ENCODE results near the gene RTEL1. TPM values are rescaled to one million over a fixed set of nuclear protein-coding genes. Genes with fewer than 3 reads are reported as not detected.

The RTEL1 gene
- total RNA-seq, 1 donor from 2014 or later = 20.2 TPM

DNA sequence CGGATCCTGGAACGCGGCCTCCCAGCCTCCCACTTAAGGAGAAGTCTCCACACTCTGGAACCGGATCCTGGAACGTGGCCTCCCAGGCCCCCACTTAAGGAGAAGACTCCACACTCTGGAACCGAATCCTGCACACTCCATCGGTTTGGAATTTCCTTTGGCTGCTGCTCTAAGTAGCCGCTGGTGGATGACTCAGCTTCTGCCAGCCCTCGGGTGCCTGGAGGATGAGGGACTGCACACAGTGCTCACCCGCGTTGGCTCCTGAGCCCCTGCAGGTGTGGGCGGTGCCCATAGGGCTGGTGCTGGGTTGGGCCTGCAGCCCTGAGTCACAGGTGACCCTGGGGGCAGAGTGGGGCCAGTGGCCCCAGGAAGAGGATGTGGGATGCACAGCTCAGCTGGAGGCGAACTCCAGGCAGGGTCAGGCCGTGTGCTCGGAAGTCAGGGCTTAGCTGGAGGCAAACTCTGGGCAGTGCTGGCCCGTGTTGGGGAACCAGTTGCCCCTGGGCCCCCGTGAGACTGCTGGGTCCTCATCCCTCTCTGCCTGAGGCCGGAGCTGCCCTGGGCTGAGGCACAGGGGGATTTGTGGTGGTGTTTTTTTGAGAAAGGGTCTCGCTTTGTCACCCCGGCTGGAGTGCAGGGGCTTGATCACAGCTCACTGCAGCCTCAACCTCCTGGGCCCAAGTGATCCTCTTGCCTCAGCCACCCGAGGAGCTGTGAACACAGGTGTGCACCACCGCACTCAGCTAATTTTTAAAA lies 24.4 kb downstream of the RTEL1 start:
- peaks cover 3% of the 10 kb centered on the region for H3K4me1 Mint-ChIP-seq (ENCODE audit: unreplicated experiment)
- H3K27ac Mint-ChIP-seq (ENCODE audit: unreplicated experiment) = no peak overlapping the region
- no peak for DNase-seq (ENCODE audit: low spot score)
- H3K27me3 Mint-ChIP-seq (ENCODE audit: unreplicated experiment) = peaks cover 5% of the 10 kb centered on the region
- TF ChIP-seq, protein P1, sequence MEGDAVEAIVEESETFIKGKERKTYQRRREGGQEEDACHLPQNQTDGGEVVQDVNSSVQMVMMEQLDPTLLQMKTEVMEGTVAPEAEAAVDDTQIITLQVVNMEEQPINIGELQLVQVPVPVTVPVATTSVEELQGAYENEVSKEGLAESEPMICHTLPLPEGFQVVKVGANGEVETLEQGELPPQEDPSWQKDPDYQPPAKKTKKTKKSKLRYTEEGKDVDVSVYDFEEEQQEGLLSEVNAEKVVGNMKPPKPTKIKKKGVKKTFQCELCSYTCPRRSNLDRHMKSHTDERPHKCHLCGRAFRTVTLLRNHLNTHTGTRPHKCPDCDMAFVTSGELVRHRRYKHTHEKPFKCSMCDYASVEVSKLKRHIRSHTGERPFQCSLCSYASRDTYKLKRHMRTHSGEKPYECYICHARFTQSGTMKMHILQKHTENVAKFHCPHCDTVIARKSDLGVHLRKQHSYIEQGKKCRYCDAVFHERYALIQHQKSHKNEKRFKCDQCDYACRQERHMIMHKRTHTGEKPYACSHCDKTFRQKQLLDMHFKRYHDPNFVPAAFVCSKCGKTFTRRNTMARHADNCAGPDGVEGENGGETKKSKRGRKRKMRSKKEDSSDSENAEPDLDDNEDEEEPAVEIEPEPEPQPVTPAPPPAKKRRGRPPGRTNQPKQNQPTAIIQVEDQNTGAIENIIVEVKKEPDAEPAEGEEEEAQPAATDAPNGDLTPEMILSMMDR (IDR thresholded peaks at IDR 0.05; ENCODE audit: unreplicated experiment) = no peak
- H3K9me3 Mint-ChIP-seq (ENCODE audit: unreplicated experiment) = no peaks in the 10 kb centered on the region
- H3K4me3 Mint-ChIP-seq (ENCODE audit: unreplicated experiment) = no peak overlapping the region
- H3K36me3 Mint-ChIP-seq (ENCODE audit: low read depth, unreplicated experiment) = peaks cover 7% of the 10 kb centered on the region

DNA sequence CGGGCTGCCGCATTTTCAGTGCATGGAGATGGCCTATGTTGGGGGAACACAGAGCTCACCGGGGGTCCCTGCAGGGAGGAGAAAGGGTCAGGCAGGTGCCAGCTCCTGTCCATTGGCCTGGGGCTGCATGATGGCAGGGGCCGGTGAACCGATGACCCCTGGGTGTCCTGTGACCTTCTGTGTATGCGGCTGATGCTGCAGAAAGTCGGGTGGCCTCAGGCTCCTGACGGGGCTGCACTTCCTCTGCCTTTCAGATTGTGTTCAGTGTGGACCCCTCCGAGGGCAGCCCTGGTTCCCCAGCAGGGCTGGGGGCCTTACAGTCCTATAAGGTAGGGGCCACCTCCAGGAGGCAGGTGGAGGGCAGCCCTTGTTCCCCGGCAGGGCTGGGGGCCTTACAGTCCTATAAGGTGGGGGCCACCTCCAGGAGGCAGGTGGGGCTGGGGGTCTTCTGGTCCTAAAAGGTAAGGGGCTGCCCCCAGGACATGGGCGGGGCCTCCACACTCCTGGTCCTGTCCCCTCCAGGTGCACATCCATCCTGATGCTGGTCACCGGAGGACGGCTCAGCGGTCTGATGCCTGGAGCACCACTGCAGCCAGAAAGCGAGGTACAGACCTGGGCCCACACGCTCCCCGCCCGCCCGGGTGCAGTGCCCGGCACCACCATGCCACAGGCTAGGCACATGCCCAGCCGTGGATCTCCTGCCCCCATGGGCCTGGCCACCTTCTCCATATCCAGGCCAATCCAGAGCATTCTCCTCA lies 27.3 kb downstream of the RTEL1 start:
- no peak for DNase-seq (ENCODE audit: low spot score)
- H3K27me3 Mint-ChIP-seq (ENCODE audit: unreplicated experiment) = peaks cover 7% of the 10 kb centered on the region

DNA sequence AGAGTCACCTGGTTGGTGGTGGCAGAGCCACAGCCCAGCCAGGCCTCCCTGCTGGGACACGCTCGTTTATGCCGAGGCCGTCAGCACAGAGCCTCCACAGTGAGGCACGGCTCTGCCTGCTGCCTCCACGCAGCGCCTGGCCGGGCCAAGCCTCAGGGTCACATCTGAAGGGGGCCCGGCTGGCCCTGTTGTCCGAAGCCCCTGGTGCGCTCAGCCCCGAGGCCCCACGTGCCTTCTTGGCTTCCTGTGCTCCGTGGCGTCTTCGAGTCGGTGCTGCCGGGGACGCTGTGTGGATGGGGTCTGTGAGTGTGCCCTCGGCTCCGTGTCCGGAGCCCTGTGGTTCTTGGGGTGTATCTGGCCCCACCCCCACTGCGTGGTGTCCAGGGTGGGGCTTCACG lies 28.0 kb downstream of the RTEL1 start:
- Mint-ChIP-seq H3K36me3 (ENCODE audit: low read depth, unreplicated experiment) (no peaks in the 10 kb centered on the region), H3K27me3 (ENCODE audit: unreplicated experiment) (peaks cover 7% of the 10 kb centered on the region), H3K9me3 (ENCODE audit: unreplicated experiment) (no peaks in the 10 kb centered on the region), H3K4me1 (ENCODE audit: unreplicated experiment) (peaks cover 3% of the 10 kb centered on the region), H3K27ac (ENCODE audit: unreplicated experiment) (no peak overlapping the region), H3K4me3 (ENCODE audit: unreplicated experiment) (no peak overlapping the region)
- TF ChIP-seq, protein P1 (IDR thresholded peaks at IDR 0.05; ENCODE audit: unreplicated experiment) = no peak
- no peak for DNase-seq (ENCODE audit: low spot score)

More for the DNA sequence above, 27.3 kb downstream of the RTEL1 start:
- peaks cover 3% of the 10 kb centered on the region for H3K4me1 Mint-ChIP-seq (ENCODE audit: unreplicated experiment)
- H3K4me3 Mint-ChIP-seq (ENCODE audit: unreplicated experiment) = no peak overlapping the region
- no peaks in the 10 kb centered on the region for H3K36me3 Mint-ChIP-seq (ENCODE audit: low read depth, unreplicated experiment)
- TF ChIP-seq, protein P1 (IDR thresholded peaks at IDR 0.05; ENCODE audit: unreplicated experiment) = no peak
- no peak overlapping the region for H3K27ac Mint-ChIP-seq (ENCODE audit: unreplicated experiment)
- no peaks in the 10 kb centered on the region for H3K9me3 Mint-ChIP-seq (ENCODE audit: unreplicated experiment)

DNA sequence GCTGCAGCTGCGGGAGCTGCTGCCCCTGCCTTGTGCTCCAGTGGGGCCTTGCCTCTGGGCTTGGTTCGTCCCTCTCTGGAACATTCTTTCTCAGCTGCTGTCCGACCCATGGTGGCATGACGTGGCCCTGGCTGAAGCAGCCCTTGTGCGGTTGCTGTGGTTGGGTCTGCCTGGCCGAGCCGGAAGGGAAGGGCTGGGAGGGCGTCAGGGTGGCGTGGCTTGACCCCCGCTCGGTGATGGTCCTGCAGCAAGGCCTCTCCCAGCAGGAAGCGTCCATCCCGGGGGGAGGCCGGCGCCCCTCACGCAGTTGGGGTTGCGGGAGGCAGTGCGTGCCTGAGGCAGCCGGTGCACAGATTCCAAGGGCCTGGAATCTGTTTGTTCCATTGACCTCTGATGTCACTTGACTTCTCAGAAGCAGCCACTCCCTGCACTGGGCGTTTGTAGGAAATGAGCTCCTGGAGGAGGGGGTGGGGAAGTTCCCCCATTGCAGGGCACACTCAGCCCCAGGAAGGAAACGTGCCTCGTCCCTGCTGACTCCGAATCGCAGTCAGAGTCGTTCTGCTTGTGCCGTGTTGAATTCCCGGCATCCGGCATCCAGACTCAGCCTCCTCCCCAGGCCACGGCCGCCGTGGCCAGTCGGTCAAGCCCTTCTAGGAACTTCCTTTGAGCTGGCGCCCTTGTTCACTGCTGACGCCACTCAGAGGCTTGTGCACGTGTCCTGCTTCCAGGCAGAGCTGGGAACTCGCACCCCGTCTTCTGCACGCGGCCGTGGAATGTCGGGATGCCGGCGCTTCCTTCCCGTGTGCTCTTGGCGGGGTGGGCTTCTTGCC lies 28.6 kb downstream of the RTEL1 start:
- no peak for DNase-seq (ENCODE audit: low spot score)
- H3K9me3 Mint-ChIP-seq (ENCODE audit: unreplicated experiment) = no peaks in the 10 kb centered on the region
- peaks cover 7% of the 10 kb centered on the region for H3K27me3 Mint-ChIP-seq (ENCODE audit: unreplicated experiment)
- no peaks in the 10 kb centered on the region for H3K36me3 Mint-ChIP-seq (ENCODE audit: low read depth, unreplicated experiment)
- no peak overlapping the region for H3K4me3 Mint-ChIP-seq (ENCODE audit: unreplicated experiment)
- TF ChIP-seq, protein P1 (IDR thresholded peaks at IDR 0.05; ENCODE audit: unreplicated experiment) = no peak
- H3K4me1 Mint-ChIP-seq (ENCODE audit: unreplicated experiment) = peaks cover 3% of the 10 kb centered on the region
- H3K27ac Mint-ChIP-seq (ENCODE audit: unreplicated experiment) = no peak overlapping the region

Measured in endothelial cell (in vitro differentiated cells).